ENCODE data around the gene TPCN2.

DNA sequence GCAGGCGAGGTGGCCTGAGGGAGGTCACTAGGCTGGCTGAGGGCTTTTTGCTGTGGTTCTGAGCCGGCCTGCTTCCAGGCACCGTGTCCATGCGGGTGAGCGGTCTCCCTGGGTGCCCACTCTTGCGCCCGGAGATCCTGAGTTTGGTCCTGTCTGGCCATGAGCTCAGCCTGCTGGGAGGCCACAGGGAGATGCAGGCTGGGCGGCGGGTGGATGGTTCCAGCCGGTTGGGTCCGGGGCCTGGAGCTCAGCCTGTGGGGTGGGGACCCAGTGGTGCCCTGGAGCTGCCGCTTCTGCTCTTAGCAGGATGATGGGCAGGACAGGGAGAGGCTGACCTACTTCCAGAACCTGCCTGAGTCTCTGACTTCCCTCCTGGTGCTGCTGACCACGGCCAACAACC is 18.5 kb downstream of the TPCN2 start:
- TF ChIP-seq, protein P1, sequence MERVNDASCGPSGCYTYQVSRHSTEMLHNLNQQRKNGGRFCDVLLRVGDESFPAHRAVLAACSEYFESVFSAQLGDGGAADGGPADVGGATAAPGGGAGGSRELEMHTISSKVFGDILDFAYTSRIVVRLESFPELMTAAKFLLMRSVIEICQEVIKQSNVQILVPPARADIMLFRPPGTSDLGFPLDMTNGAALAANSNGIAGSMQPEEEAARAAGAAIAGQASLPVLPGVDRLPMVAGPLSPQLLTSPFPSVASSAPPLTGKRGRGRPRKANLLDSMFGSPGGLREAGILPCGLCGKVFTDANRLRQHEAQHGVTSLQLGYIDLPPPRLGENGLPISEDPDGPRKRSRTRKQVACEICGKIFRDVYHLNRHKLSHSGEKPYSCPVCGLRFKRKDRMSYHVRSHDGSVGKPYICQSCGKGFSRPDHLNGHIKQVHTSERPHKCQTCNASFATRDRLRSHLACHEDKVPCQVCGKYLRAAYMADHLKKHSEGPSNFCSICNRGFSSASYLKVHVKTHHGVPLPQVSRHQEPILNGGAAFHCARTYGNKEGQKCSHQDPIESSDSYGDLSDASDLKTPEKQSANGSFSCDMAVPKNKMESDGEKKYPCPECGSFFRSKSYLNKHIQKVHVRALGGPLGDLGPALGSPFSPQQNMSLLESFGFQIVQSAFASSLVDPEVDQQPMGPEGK (CRISPR knock-in tag; IDR thresholded peaks at IDR 0.05; ENCODE audit: borderline replicate concordance) = no peak
- TF ChIP-seq OSR1 (CRISPR knock-in tag; IDR thresholded peaks at IDR 0.05) (no peak), ZFP3 (CRISPR knock-in tag; IDR thresholded peaks at IDR 0.05) (no peak), GLIS3 (CRISPR knock-in tag; IDR thresholded peaks at IDR 0.05) (no peak), ZNF70 (CRISPR knock-in tag; IDR thresholded peaks at IDR 0.05) (no peak), ARNTL (CRISPR knock-in tag; IDR thresholded peaks at IDR 0.05; ENCODE audit: borderline replicate concordance, low read depth) (no peak), BACH2 (CRISPR knock-in tag; IDR thresholded peaks at IDR 0.05; ENCODE audit: borderline replicate concordance) (no peak), TOX (CRISPR knock-in tag; IDR thresholded peaks at IDR 0.05; ENCODE audit: borderline replicate concordance) (no peak), ZC3H10 (CRISPR knock-in tag; IDR thresholded peaks at IDR 0.05) (no peak), CSRNP3 (CRISPR knock-in tag; IDR thresholded peaks at IDR 0.05) (no peak), TCF4 (CRISPR knock-in tag; IDR thresholded peaks at IDR 0.05; ENCODE audit: borderline replicate concordance) (no peak), RARB (CRISPR knock-in tag; IDR thresholded peaks at IDR 0.05) (no peak)
- TF ChIP-seq, protein P2, sequence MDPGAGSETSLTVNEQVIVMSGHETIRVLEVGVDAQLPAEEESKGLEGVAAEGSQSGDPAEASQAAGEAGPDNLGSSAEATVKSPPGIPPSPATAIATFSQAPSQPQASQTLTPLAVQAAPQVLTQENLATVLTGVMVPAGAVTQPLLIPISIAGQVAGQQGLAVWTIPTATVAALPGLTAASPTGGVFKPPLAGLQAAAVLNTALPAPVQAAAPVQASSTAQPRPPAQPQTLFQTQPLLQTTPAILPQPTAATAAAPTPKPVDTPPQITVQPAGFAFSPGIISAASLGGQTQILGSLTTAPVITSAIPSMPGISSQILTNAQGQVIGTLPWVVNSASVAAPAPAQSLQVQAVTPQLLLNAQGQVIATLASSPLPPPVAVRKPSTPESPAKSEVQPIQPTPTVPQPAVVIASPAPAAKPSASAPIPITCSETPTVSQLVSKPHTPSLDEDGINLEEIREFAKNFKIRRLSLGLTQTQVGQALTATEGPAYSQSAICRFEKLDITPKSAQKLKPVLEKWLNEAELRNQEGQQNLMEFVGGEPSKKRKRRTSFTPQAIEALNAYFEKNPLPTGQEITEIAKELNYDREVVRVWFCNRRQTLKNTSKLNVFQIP (CRISPR knock-in tag; IDR thresholded peaks at IDR 0.05; ENCODE audit: borderline replicate concordance, low read depth) = no peak
- TF ChIP-seq, protein P3, sequence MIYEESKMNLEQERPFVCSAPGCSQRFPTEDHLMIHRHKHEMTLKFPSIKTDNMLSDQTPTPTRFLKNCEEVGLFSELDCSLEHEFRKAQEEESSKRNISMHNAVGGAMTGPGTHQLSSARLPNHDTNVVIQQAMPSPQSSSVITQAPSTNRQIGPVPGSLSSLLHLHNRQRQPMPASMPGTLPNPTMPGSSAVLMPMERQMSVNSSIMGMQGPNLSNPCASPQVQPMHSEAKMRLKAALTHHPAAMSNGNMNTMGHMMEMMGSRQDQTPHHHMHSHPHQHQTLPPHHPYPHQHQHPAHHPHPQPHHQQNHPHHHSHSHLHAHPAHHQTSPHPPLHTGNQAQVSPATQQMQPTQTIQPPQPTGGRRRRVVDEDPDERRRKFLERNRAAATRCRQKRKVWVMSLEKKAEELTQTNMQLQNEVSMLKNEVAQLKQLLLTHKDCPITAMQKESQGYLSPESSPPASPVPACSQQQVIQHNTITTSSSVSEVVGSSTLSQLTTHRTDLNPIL (CRISPR knock-in tag; IDR thresholded peaks at IDR 0.05; ENCODE audit: low read depth) = no peak
